Measurements from ENCODE around the gene MKX. TPM values are rescaled to one million over a fixed set of nuclear protein-coding genes. Genes with fewer than 3 reads are reported as not detected.

Gene MKX
- total RNA-seq, 1 experiment from 2014 or later, result 27.5 TPM

GRCh38 chr10:27730041-27730440 lies 15.6 kb downstream of the MKX start:
- no peak for TF ChIP-seq MAX (IDR thresholded peaks at IDR 0.05)
- no peak for TF ChIP-seq POLR2A (IDR thresholded peaks at IDR 0.05; ENCODE audit: borderline replicate concordance, extremely low read depth, insufficient read depth, insufficient read length)
- no peak for TF ChIP-seq ZBTB33 (IDR thresholded peaks at IDR 0.05; ENCODE audit: extremely low read depth, insufficient replicate concordance, low read length)
- no peak for TF ChIP-seq TCF7L2 (IDR thresholded peaks at IDR 0.05; ENCODE audit: borderline replicate concordance, extremely low read depth, insufficient read depth, insufficient read length)
- no peak for TF ChIP-seq EGR1 (IDR thresholded peaks at IDR 0.05; ENCODE audit: low read depth)
- TF ChIP-seq SRF (IDR thresholded peaks at IDR 0.05; ENCODE audit: low read depth), result no peak
- no peak for TF ChIP-seq ZNF274 (IDR thresholded peaks at IDR 0.05; ENCODE audit: low read depth, low read length)
- no peak for TF ChIP-seq CEBPB (IDR thresholded peaks at IDR 0.05; ENCODE audit: low read depth)
- no peak for TF ChIP-seq ELF1 (IDR thresholded peaks at IDR 0.05; ENCODE audit: borderline replicate concordance, low read depth)
- TF ChIP-seq JUND (IDR thresholded peaks at IDR 0.05), result no peak
- no peak for TF ChIP-seq SP1 (IDR thresholded peaks at IDR 0.05; ENCODE audit: low read depth)
- no peak for TF ChIP-seq REST (IDR thresholded peaks at IDR 0.05; ENCODE audit: low read depth)
- TF ChIP-seq POLR2AphosphoS5 (IDR thresholded peaks at IDR 0.05; ENCODE audit: low read depth, low read length), result no peak
- no peak for TF ChIP-seq EZH2phosphoT487 (IDR thresholded peaks at IDR 0.05; ENCODE audit: borderline replicate concordance)
- no peak for TF ChIP-seq YY1 (IDR thresholded peaks at IDR 0.05; ENCODE audit: extremely low read depth, insufficient replicate concordance, low read depth, low read length)
- ChIA-PET RAD21 (ENCODE audit: low non-redundant PET in 1 of 2, low total read pairs in 2 of 2, uncharacterized antibody in 2 of 2, unreplicated experiment in 2 of 2) (no interaction called here), CTCF (no interaction called here), POLR2A (no interaction called here)
- BruUV-seq (replicated peaks), result no TSS peak
- no peaks in the 10 kb centered on the region for H3K9me2 ChIP-seq (ENCODE audit: insufficient read depth)
- H3K4me2 ChIP-seq (ENCODE audit: low read length), result no peak overlapping the region
- H3K9ac ChIP-seq (ENCODE audit: low read length), result no peak overlapping the region
- ATAC-seq (no peak), DNase-seq (ENCODE audit: low read depth, low spot score) (no peak)
- H3K27ac ChIP-seq (ENCODE audit: low read depth, low read length), result no peak overlapping the region
- H3K4me3 ChIP-seq (replicated peaks in 1 of 2; ENCODE audit: low read depth in 1 of 2, low read length in 2 of 2), result no peak overlapping the region
- H3K4me1 ChIP-seq (ENCODE audit: control insufficient read depth in 1 of 2, insufficient read depth in 2 of 2, low read length in 2 of 2), result no peaks in the 10 kb centered on the region
- H4K20me1 ChIP-seq (ENCODE audit: insufficient read depth), result no peaks in the 10 kb centered on the region
- intact Hi-C loops (cut with micrococcal nuclease), result no loop called here
- H3K9me3 ChIP-seq (ENCODE audit: control insufficient read depth in 1 of 2, insufficient read depth in 1 of 2, low read depth in 1 of 2, low read length in 2 of 2), result no peaks in the 10 kb centered on the region
- peaks cover 0 to 6% of the 10 kb centered on the region in 2 experiments; a peak in 1 of 4 replicates for H3K36me3 ChIP-seq (ENCODE audit: control insufficient read depth in 1 of 2, insufficient read depth in 2 of 2, low read length in 2 of 2)
- H3K79me2 ChIP-seq (ENCODE audit: insufficient read depth, low read length), result peaks cover 11% of the 10 kb centered on the region; the same call in 1 of the 2 replicates
- no peaks in the 10 kb centered on the region for H3K27me3 ChIP-seq (ENCODE audit: insufficient read depth, low read length)
- no peak overlapping the region for H2AFZ ChIP-seq (ENCODE audit: low read depth, low read length, poor library complexity, severe bottlenecking)
